Mesenchymal stem cell (in vitro differentiated cells and primary cell): ENCODE results near the gene PHPT1.

Experiments
- DNase-seq: peaks from one replicate; pipeline ENCODE4 v3.0.0-alpha.2; 2013
- H2AFZ ChIP-seq: one replicate; pipeline ENCODE4 v1.6.1; 2013; ENCODE audit warnings: low read depth, mild to moderate bottlenecking, control low read depth, inconsistent platforms, low read length, moderate library complexity
- H2AK5ac ChIP-seq: 2 replicates; pipeline ENCODE4 v1.6.1; 2013; ENCODE audit warnings: low read length, moderate library complexity, mild to moderate bottlenecking, inconsistent platforms; ENCODE audit not compliant: severe bottlenecking
- H2BK120ac ChIP-seq: one replicate; pipeline ENCODE4 v1.6.1; 2013; ENCODE audit warnings: low read depth, mild to moderate bottlenecking, inconsistent platforms, low read length, moderate library complexity
- H2BK12ac ChIP-seq, 2 experiments: one replicate each; pipeline ENCODE4 v1.6.1; 2013; ENCODE audit warnings: inconsistent platforms in 2 of 2, low read length in 2 of 2, mild to moderate bottlenecking in 2 of 2, moderate library complexity in 2 of 2, control low read depth in 1 of 2
- H2BK15ac ChIP-seq: one replicate; pipeline ENCODE4 v1.6.1; 2013; ENCODE audit warnings: mild to moderate bottlenecking, low read depth, inconsistent platforms; ENCODE audit not compliant: poor library complexity, severe bottlenecking
- H2BK5ac ChIP-seq: 2 replicates; pipeline ENCODE4 v1.6.1; 2013; ENCODE audit warnings: low read depth, mild to moderate bottlenecking, low read length, control low read depth, inconsistent platforms; ENCODE audit not compliant: poor library complexity, severe bottlenecking
- H3K14ac ChIP-seq, 2 experiments: one replicate each; pipeline ENCODE4 v1.6.1; 2013; ENCODE audit warnings: inconsistent platforms in 2 of 2, low read length in 2 of 2, control low read depth in 1 of 2, mild to moderate bottlenecking in 1 of 2, moderate library complexity in 1 of 2
- H3K18ac ChIP-seq, 2 experiments: one replicate each; pipeline ENCODE4 v1.6.1; 2013; ENCODE audit warnings: inconsistent platforms in 2 of 2, low read length in 2 of 2, control low read depth in 1 of 2, low read depth in 1 of 2, mild to moderate bottlenecking in 1 of 2
- H3K23ac ChIP-seq, 2 experiments: one replicate each; pipeline ENCODE4 v1.6.1; 2013; ENCODE audit warnings: inconsistent platforms in 2 of 2, low read length in 2 of 2, mild to moderate bottlenecking in 2 of 2, moderate library complexity in 2 of 2, control low read depth in 1 of 2
- H3K27ac ChIP-seq: 2 replicates; pipeline ENCODE4 v1.5.1; 2013; ENCODE audit warnings: mild to moderate bottlenecking, moderate library complexity, low read length, control low read depth, inconsistent platforms; ENCODE audit not compliant: poor library complexity, severe bottlenecking
- H3K27me3 ChIP-seq, 2 experiments: 2 replicates each; pipeline versions ENCODE4 v1.6.1 to v1.7.0; 2013; ENCODE audit warnings: low read length in 2 of 2, mild to moderate bottlenecking in 2 of 2, moderate library complexity in 2 of 2, control low read depth in 1 of 2, inconsistent platforms in 1 of 2; ENCODE audit not compliant: control insufficient read depth in 1 of 2, insufficient read depth in 1 of 2
- H3K36me3 ChIP-seq, 2 experiments: 2 replicates each; pipeline versions ENCODE4 v1.6.1 to v1.7.0; 2013; ENCODE audit warnings: low read length in 2 of 2, control low read depth in 1 of 2, inconsistent platforms in 1 of 2, low read depth in 1 of 2, mild to moderate bottlenecking in 1 of 2; ENCODE audit not compliant: insufficient read depth in 2 of 2, control insufficient read depth in 1 of 2
- H3K4ac ChIP-seq, 2 experiments: one replicate each; pipeline ENCODE4 v1.6.1; 2013; ENCODE audit warnings: inconsistent platforms in 2 of 2, low read length in 2 of 2, mild to moderate bottlenecking in 2 of 2, moderate library complexity in 2 of 2, control low read depth in 1 of 2, low read depth in 1 of 2
- H3K4me1 ChIP-seq: 2 replicates; pipeline ENCODE4 v1.6.1; 2013; ENCODE audit warnings: low read depth, low read length, control low read depth; ENCODE audit not compliant: control insufficient read depth, insufficient read depth
- H3K4me2 ChIP-seq: 2 replicates; pipeline ENCODE4 v1.6.1; 2013; ENCODE audit warnings: low read length, mild to moderate bottlenecking, inconsistent platforms; ENCODE audit not compliant: poor library complexity, severe bottlenecking
- H3K4me3 ChIP-seq, 2 experiments: 2 replicates each; pipeline versions ENCODE4 v1.5.1 to v1.7.0; 2013; ENCODE audit warnings: low read length in 2 of 2, mild to moderate bottlenecking in 2 of 2, control low read depth in 1 of 2, low read depth in 1 of 2; ENCODE audit not compliant: insufficient read depth in 1 of 2
- H3K79me1 ChIP-seq: replicated peaks from 2 replicates; pipeline ENCODE4 v1.6.1; 2013; ENCODE audit warnings: mild to moderate bottlenecking, control low read depth, low read length, inconsistent platforms; ENCODE audit not compliant: poor library complexity, severe bottlenecking
- H3K9ac ChIP-seq: 2 replicates; pipeline ENCODE4 v1.7.0; 2013; ENCODE audit warnings: mild to moderate bottlenecking, low read length, moderate library complexity
- H3K9me3 ChIP-seq: 2 replicates; pipeline ENCODE4 v1.7.0; 2013; ENCODE audit warnings: mild to moderate bottlenecking, low read length; ENCODE audit not compliant: control insufficient read depth
- H4K8ac ChIP-seq: one replicate; pipeline ENCODE4 v1.6.1; 2013; ENCODE audit warnings: inconsistent platforms, mild to moderate bottlenecking, low read length, moderate library complexity
- H4K91ac ChIP-seq: one replicate; pipeline ENCODE4 v1.6.1; 2013; ENCODE audit warnings: mild to moderate bottlenecking, low read length, inconsistent platforms
- WGBS: methylation state at CpG from one replicate; pipeline ENCODE4 v1.1.7; 2013; ENCODE audit warnings: mixed read lengths; 5-methylcytosine and 5-hydroxymethylcytosine counted together

PHPT1 gene

DNA sequence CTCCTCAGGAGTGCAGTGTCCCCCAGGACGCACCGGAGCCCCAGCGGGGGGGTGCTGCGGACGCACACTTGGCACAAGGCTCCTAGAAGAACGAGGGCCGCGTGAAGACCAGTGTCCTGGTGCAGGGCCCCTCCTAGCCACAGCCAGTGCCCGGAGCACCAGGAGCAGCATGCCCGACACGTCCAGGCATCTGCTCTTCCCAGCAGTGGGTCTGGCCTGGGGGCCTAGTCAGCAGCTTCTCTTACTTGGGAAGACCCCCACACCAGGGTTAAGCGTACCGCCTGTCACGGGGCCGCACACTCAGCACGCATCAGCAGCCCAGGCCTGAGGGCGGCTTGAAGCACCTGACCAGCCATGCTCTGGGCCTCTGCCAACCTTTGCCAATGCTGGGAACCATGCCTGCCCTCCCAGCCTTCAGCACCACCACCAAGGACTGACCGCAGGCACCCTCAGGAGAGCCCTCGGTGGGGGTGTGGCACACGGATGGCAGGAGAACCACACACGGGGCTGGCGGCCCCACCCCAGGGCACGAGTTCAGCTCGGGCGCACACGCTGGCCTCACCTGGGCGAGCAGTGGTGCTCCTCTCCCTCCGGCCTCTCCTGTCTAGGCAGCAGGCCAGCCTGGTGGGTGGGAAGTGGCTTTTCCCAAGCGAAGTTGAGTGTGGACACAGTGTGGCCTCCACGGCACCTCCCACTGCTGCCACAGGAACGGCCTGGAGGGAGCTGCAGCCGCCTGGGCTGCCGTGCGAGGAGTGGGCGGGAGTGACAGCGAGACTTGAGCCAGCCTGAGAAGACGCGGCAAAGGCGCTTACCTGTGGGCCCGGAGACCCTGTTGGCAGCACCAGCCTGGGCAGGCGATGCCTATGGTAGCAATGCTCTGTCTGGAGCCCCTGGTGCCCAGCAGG lies 19.0 kb upstream of the PHPT1 start:
- H3K4me1 ChIP-seq: peaks cover 5% of the 10 kb centered on the region
- H2BK15ac ChIP-seq: no peak overlapping the region
- H2AK5ac ChIP-seq: no peak overlapping the region
- no peak overlapping the region for H2AFZ ChIP-seq
- no peaks in the 10 kb centered on the region for H3K9me3 ChIP-seq
- no peak overlapping the region for H2BK120ac ChIP-seq
- 94% methylated on average over 41 of the region's 41 CpGs for WGBS
- no peak overlapping the region for H4K8ac ChIP-seq
- peaks cover 76 to 88% of the 10 kb centered on the region in 2 experiments for H3K36me3 ChIP-seq
- H3K27ac ChIP-seq: no peak overlapping the region
- H2BK5ac ChIP-seq: no peak overlapping the region
- H3K27me3 ChIP-seq: no peaks in the 10 kb centered on the region
- no peak overlapping the region for H3K4me3 ChIP-seq
- H2BK12ac ChIP-seq: no peak overlapping the region
- H4K91ac ChIP-seq: no peak overlapping the region
- H3K18ac ChIP-seq: no peak overlapping the region
- H3K79me1 ChIP-seq: peaks cover 50% of the 10 kb centered on the region
- H3K23ac ChIP-seq: no peak overlapping the region
- no peak overlapping the region for H3K4me2 ChIP-seq
- H3K4ac ChIP-seq: no peak overlapping the region
- DNase-seq: no peak
- no peak overlapping the region for H3K14ac ChIP-seq
- no peak overlapping the region for H3K9ac ChIP-seq

DNA sequence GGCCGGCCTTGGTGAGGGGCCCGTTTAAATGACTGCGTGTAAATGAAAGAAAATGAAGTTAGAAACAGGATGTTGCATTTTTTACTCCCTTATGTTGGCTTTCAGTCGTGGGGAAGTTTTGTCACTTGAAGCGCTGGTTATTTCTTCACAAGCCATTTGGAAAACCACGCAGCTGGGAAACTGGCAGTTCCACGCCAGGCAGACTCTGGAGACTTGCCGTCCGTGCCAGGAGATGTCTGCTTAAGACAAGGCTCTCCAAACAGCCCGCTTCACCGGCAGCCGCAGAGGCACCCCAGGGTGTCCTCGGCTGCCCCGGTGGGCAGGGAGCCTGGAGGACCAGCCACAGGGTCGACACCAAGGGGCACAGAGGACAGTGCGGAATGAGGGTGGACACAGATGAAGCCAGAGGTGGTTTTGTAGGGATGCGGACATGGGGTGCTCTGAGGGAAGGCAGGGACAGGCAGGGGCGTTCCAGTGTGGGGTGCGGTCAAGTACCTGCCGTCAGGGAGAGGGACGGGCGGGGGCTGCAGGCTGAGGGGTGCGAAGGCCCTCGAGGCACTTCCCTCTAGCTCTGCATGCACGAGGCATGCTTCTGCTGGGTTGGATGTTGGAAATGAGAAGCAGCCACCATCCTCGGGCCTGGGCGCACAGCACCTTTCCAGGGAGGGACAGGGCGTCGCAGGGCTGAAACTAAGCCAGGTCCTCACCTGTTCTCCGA lies 18.0 kb upstream of the PHPT1 start:
- no peak overlapping the region for H3K4ac ChIP-seq
- WGBS: 98% methylated on average over 30 of the region's 30 CpGs
- no peak for DNase-seq
- H3K18ac ChIP-seq: no peak overlapping the region
- H3K23ac ChIP-seq: no peak overlapping the region
- no peak overlapping the region for H2AFZ ChIP-seq
- H2BK12ac ChIP-seq: no peak overlapping the region
- H2BK120ac ChIP-seq: no peak overlapping the region
- H3K4me1 ChIP-seq: peaks cover 5% of the 10 kb centered on the region
- peaks cover 46% of the 10 kb centered on the region for H3K79me1 ChIP-seq
- no peak overlapping the region for H2BK5ac ChIP-seq
- H3K36me3 ChIP-seq: peaks cover 68 to 88% of the 10 kb centered on the region in 2 experiments
- H3K4me2 ChIP-seq: no peak overlapping the region
- H3K27me3 ChIP-seq: no peaks in the 10 kb centered on the region
- no peak overlapping the region for H4K8ac ChIP-seq
- H2BK15ac ChIP-seq: no peak overlapping the region
- H3K4me3 ChIP-seq: no peak overlapping the region
- H3K27ac ChIP-seq: no peak overlapping the region
- no peaks in the 10 kb centered on the region for H3K9me3 ChIP-seq
- H2AK5ac ChIP-seq: no peak overlapping the region
- peak overlapping the region; percentile 45 for H4K91ac ChIP-seq
- H3K14ac ChIP-seq: no peak overlapping the region
- H3K9ac ChIP-seq: no peak overlapping the region

DNA sequence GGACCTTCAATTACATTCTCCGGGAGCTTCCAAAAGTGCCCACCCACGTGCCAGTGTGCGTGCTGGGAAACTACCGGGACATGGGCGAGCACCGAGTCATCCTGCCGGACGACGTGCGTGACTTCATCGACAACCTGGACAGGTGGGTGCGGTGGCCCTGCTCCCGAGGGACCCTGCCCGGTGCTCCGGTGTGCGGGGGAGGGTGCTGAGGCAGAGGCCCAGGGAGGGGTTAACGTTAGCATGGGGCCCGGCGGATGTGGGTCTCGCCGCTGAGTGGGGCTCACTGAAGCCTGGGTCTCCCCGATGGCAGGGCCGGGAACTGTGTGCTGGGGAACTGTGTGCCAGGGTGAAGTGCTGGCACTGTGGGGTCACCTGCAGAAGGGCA lies 17.5 kb upstream of the PHPT1 start:
- no peak for DNase-seq
- Histone ChIP-seq H2BK5ac (no peak overlapping the region), H3K18ac (no peak overlapping the region), H3K36me3 (peaks cover 65 to 88% of the 10 kb centered on the region in 2 experiments), H3K9me3 (no peaks in the 10 kb centered on the region), H3K4ac (no peak overlapping the region), H3K14ac (no peak overlapping the region), H3K27me3 (no peaks in the 10 kb centered on the region), H2BK120ac (no peak overlapping the region), H4K91ac (no peak overlapping the region), H3K4me3 (no peak overlapping the region), H3K4me1 (peaks cover 5% of the 10 kb centered on the region), H3K79me1 (peaks cover 41% of the 10 kb centered on the region), H3K27ac (no peak overlapping the region), H2AFZ (no peak overlapping the region), H4K8ac (no peak overlapping the region), H2BK12ac (no peak overlapping the region), H3K4me2 (no peak overlapping the region), H3K23ac (peak overlapping the region in 1 of 2 experiments; percentile 34), H3K9ac (no peak overlapping the region), H2AK5ac (no peak overlapping the region), H2BK15ac (no peak overlapping the region)
- WGBS: 95% methylated on average over 23 of the region's 23 CpGs

DNA sequence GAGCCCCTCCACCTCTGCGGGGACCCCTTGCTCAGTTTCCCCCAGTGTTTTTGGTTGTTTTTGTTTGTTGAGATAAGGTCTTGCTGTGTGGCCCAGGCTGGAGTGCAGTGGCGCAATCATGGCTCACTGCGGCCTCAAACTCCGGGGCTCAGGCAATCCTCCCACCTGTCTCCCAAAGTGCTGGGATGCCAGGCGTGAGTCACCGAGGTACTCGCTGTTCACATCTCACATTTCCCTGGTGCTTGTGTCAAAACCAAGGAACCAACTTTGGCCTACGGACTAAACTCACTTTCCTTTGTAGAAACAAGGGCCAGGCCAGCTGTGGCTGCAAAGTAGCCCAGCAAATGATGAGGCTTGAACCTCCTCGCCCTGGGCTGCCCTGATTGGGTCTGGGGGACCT lies 16.6 kb upstream of the PHPT1 start:
- Histone ChIP-seq H3K9me3 (no peaks in the 10 kb centered on the region), H3K18ac (no peak overlapping the region), H3K4me1 (peaks cover 5% of the 10 kb centered on the region), H2AK5ac (no peak overlapping the region), H3K4me2 (no peak overlapping the region), H2BK15ac (no peak overlapping the region), H3K36me3 (peaks cover 57 to 87% of the 10 kb centered on the region in 2 experiments), H3K4ac (no peak overlapping the region), H3K27ac (no peak overlapping the region), H4K8ac (no peak overlapping the region), H2BK5ac (no peak overlapping the region), H3K27me3 (no peaks in the 10 kb centered on the region), H3K79me1 (peaks cover 35% of the 10 kb centered on the region), H3K9ac (no peak overlapping the region), H2AFZ (no peak overlapping the region), H2BK120ac (no peak overlapping the region), H3K23ac (no peak overlapping the region), H2BK12ac (no peak overlapping the region), H3K14ac (no peak overlapping the region), H3K4me3 (no peak overlapping the region), H4K91ac (no peak overlapping the region)
- DNase-seq: no peak
- WGBS: 97% methylated on average over 9 of the region's 9 CpGs
